Measurements from ENCODE around the gene C8A.

Gene C8A

DNA sequence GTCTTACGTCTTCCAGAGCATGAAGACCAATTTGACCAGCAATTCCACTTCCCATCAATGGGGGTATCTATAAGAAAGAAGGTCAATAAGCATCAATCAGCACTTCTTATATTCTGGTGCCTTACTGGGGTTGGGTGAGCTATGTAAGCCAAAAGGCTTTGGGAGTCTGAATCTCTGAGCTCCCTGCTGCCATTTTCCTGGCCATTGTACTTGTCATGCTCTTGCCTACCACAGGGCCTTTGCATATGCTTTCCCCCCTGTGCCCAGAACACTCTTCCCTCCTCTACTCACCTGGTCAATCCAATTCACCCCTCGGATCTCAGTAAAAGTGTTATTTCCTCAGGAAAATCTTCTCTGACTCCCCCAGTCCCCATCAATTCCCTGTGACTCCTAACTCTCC is 74.9 kb downstream of the C8A start:
- DNase-seq: no peak

DNA sequence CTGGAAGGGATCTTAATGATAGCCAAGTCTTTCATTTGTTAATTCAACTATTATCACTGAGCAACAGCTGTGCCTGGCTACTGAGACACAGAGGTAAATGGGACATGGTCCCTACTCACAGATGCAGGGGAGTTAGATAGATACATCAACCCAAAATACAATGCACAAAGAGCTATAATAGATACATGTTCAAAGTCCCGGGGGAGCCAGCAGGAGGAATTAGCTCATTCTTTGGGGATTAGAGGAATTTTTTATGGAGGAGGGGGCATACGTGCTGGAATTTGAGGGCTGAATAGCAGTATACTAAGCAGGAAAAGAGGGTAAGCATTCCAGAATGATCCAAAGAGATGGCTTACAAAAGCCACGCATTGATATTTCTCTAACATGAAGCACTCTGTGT is 76.6 kb downstream of the C8A start:
- DNase-seq: no peak

DNA sequence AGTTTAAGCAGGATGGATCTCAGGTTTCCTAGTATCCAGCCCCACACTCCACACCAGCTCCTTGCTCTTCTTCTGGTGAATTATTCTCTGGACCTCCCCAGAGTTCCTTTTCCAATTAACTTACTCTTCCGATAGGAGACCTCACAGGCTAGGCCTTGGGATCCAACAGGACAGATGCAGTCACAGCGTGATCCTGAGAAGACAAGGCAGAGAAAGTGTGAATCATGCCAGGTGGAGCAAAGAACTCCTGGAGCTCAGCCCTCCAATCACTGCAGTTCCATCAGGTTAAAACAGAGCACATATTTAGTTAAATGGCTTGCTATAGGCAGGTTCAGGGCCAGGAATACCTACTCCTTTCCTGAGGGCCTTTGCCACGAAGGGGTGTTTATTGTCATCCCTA is 77.1 kb downstream of the C8A start:
- DNase-seq: peak; percentile 47

DNA sequence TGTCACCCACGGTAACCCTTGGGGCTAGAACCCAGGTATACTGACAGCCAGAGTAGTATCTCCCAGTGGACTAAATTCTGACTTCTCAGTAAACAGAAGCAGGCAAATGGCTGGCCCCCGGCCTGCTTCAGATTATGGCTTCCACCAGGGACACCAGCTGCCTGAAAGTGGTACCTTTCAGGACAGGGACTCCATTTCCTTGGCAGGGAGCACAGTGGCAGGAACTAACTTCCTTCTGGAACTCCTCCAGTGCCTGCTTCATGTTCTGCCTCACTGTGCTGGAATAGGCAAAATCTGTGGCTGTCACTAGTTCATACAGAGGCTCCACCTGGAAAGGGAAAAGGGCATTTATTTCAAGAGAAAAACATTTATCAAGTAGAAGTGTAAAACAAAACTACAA is 78.6 kb downstream of the C8A start:
- DNase-seq: no peak

DNA sequence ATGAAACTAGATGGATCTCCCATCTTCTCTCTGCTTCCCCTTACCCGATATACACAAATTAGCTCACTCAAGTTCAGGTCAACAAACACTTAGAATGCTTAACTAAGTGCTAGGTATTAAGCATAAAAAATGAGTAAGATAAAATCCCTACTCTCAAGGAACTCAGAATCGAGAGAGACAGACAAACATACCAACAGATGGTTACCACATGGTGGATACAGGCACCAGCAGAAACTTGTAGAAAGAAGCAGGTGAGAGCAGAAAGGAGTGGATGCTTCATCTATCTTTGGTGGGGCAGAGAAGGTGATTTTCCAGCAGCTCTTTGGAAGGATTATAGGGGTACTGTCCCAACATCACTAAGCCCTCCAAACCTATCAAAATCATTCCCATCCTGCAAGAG is 79.0 kb downstream of the C8A start:
- DNase-seq: no peak

DNA sequence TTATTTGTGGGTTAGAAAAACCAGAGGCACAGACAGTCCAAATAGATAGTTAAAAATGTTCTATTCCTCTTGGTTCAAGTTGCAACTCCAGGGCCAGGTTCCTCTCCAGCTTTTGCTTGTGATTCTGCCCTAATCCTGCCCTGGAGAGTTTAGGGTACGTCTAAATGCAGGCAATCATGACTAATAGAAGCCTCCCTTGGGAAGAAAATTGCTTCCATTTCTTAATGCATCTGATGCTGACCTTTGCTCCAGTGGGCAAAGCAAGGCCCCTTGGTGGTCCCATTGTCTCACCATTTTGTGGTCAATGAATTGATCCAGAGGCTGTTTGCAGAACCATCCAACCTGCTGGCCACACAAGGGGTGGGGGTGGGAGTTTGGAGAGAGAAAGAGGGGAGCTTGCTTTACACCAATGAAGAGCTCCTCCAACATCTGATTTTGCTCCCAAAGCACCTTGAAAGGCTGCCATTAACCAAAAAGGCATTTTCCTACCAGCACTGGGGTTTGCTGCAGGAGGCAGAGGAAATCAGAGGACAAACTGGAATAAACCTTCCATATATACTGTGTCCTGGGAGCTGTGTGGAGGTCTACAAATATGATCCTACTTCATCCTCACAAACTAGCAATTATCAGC is 79.9 kb downstream of the C8A start:
- no peak for DNase-seq

DNA sequence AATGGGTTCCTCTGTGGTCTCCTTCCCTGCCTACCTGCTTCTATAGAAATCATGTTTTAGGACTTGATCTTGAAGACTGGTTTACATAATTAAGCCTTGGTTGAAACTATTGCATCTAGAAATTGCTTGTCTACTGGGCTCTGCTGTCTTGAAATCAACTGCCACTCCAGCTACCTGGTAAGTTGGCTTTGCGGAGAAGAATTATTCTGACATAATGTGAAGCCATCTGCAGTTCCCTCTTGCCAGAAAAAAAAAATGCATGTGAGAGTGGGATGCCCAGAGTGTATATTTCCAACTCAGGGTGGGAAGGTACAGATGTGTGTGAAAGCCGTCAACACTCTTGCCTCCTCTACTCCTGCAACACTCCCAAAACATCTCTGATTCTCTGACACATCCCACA is 84.0 kb downstream of the C8A start:
- no peak for DNase-seq

DNA sequence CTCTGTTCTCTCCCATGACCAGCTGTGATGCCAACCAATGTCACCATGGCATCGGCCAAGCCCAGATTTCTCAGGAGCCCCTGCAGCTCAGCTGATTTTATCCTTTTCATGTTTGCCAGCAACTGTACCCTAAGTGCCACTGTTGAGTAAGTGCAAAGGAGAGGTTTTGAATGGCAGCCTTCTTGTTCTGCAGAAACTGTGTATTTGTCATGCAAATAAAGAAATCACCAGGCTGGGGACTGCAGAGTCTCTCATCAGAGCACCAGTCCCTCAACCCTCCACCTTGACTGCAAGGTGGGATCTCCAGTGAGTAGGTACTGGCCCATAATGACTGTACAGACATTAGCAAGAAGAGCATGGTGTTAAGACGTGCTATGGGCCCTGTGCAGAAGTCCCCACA is 84.6 kb downstream of the C8A start:
- DNase-seq: no peak

DNA sequence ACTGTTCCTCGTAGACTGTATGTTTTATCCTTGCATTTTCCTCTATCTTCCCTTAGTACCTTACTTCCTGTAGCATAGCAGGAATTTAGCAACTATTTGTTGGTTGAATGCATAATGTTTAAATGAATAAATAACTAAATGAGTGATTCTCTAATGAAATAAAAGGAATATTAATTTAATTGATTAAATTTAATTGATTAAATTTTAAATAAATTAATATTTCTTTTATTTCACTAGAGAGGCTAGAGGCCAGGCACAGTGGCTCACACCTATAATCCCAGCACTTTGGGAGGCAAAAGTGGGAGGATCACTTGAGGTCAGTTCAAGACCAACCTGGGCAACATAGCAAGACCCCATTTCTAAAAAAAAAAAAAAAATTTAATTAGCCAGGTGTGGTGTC is 85.4 kb downstream of the C8A start:
- DNase-seq: no peak

DNA sequence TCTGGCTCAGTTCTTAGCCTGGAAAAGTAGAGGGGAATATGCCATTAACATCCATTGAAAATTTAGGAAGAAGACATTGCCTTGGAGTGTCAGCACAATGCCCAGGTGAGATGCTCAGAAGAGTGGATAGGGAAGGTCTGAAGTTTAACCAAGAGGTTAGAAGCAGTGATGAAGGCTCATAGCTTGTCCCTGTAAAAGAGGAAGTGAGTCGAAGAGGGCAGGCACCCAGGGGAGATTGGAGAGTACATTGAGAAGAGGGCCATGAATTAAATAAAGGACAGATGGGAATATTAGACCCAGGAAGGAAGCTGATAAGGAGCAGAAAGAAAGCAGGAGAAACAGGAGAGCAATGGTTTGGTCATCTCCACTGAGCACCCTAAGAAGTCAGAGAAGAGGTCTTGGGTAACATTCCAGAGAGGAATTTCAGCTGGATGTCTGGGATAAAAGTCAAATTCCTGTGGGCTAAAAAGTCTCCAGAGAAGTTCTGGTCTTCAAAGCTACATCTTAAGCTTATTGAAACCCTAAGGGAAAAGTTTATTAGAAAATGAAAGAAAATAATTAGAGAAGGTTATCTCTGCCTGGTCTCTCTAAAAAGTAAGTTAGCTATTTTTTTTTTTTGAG is 93.9 kb downstream of the C8A start:
- DNase-seq: no peak

DNA sequence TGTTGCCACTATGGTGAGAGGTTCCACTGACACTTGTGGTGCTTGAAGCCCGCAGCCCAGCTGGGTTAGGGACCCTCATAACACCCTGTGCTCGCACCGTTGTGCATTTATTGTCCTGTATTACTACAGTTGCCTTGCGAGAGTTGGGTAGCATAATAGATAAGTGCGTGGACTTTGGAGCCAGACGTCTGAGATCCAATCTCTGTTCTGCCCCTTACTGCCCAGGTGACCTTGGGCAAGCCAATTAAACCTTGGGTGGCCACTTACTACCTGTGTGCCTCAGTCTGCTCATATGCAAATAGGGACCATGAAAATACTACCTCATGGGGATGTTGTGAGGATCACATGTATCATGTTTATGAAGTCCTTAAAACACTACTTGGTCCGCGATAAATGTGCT is 97.9 kb downstream of the C8A start:
- no peak for DNase-seq

DNA sequence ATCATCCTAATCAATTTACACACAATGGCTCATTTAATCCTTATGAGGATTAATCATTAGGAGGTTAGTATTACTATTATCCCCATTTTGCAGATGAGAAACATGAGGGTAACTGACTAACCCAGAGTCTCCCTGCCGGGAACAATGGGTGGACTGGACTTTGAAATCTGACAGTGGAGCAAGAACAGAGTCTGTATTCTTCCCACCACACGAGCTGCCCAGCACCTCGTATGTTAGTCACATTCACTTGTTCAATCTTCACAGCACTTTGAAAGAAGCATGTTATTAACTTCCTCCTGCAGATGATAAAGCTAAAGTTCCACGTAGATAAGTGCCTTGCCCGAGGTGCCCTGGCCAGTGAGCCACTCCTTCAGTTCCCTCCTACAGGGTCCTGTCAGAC is 98.8 kb downstream of the C8A start:
- no peak for DNase-seq

DNA sequence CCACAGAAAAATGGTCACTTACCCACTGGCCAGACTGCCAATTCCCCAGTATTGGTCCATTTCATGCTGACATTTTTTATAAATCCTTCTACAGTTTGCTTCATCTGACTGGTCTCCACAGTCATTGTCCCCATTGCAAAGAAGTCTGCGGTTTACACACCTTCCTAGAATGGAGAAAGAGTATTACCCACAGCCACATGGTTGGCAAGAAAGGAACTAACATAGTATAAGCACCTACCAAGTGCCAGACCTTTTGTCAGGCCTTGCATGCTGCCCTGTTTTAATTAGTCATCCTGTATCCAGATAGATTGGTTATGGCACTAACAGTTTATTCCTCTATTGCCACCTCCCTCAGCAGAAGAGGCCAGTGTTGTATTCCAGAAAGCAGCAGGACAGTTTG is 100.1 kb downstream of the C8A start:
- no peak for DNase-seq

DNA sequence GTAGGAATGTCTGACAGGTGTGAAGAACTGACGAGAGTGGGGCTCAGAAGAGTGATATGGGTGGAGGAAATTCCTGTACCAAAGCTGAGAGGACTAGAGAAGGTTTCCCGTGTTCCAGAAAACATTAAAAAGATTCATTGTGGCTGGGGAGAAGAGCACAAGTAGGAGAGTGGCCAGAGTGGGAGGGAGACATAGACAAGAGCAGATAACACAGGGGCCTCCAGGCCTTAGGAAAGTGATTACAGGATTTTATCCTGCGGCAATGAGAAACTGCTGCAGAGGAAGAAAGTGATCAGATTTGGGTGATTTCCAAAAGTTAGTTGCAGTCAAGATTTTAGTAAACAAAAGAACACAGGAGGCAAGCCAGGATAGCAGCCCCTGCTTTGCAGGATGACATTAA is 103.3 kb downstream of the C8A start:
- DNase-seq: no peak

DNA sequence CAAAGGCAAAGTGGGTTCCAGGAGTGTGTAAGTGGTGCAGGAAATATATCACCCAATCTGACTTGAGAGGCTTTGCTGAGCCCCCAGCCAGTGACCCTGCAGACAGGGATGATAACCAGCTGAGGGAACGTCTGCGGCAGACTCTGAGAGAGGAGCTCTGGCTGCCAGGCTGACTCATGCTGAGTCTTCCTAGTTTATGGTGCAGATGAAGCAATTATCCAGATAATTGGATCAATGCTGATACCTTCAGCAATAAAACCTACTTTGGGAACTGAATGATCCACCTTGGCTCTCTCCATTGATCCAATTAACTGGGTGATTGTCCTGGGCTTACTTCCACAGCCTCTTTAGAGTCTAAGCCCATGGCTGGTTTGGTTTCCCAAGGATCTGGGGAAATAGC is 103.9 kb downstream of the C8A start:
- no peak for DNase-seq

DNA sequence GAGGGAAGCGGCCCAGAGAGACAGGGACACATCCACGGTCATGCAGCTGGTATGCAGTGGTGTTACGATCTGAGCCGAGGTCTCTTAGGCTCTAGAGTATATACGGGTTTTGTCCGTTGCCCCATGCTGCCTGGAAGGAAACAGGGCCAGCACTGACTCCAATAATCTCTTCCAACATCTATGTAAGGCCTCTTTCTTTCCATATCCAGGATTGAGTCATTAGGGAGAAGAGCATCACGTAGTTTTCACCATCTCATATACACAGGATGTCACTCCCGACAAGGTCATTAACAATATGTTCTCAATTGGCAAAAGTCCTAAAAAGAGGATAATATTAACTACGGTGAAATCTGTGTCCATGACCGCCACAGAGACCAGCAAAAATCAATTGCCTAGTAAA is 106.8 kb downstream of the C8A start:
- DNase-seq: no peak

DNA sequence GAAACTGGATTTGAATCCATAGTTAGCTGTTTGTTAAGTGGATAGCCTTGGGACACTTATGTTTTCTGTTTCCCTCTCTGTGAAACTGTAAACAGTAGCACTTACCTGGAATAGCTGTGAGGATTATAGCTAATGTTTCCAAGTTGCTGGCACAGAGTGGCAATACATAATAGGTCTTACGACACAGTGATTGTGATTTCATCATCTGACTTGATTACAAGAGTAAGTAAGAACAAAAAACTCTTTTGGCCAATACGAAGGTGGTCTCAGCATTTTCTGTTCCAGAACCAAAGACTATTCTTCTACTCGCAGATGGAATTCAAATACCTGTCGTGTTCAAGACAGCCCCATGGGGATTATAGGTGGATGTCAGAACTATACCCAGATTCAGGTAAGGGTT is 109.1 kb downstream of the C8A start:
- no peak for DNase-seq

DNA sequence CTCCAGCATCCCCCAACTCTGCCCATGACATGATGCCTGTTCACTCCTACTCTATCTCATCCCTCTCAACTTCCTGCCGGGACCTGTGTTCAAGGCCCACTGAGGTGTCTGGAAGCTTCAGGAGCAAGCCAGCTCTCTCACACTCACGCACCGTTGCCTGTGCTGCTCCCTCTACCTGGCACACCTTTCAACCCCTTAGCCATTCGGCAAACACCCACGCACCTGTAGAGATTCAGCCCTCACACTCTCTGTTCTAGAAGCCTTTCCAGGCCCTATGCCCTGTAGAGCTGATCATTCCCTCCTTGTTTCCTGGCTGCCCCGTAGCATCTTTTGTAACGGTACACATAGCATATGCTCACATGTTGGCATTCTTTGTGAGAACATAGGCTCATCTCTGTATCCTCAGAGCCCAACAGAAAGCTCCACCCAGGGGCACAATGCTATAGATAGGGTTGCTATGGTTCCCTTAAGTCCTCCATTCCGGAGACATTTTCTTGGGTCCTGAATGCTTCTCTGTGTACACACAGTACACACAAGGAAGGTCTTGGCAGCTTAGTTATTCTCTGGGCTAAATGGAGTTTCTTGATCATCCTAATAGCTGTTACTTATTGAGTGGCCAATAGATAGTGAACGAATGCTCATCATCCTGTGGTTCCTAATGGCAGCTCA is 109.9 kb downstream of the C8A start:
- no peak for DNase-seq

DNA sequence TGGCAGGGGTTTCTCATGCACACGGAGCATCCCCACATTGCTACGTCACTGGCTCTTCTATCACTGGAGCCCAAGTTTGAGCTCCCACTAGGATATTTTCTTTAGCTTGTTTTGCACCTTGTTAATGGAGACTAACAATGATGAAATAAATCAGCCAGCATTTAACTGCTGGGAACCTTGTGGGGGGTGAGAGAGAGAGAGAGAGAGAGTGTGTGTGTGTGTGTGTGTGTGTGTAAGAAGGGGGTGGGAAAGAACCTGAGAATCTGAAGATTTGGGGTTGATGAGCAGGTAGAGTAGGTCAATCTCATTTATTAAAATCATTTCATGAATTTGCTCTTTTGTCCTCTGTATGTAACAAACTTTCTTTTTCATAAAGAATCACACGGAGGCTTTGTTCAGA is 110.6 kb downstream of the C8A start:
- DNase-seq: no peak

DNA sequence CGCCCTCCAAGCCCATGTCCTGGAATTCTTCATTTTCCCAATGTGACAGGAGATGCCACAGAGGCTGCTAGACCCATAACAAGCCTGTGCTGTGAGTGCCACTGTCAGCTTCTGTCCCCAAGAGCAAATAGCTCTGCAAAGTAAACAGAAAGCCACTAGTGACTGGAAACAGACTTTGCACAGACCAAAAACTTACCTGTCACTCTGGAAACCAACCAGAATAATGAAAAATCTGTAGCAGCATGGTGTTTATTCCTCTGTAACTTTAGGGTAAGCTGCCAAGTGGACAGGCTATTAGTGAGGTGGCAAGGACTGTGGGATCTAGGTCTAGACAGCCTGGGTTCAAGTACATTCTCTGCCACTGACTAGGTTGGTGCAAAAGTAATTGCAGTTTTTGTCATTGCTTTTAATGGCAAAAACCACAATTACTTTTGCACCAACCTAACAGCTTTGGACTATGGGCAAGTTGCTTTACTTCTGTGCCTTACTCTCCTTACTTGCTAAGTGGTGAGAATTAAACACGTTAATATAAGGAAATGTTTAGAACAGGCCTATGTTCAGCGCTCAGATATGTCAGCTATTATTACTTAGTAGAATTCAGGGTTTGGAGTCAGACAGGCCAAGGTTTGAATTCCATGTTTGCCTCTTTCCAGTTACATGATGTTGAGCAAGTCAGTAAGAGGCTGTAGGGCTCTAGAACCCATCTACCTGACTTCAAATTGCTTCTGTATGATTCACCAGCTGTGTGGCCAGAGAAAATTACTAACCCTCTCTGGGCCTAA is 111.5 kb downstream of the C8A start, which contains the start of gene C8B:
C8B (minus strand) TSS at position 100 of the 782 bp plus-strand sequence; CDS start at position 33, 67 bp downstream.
- no peak for DNase-seq

DNA sequence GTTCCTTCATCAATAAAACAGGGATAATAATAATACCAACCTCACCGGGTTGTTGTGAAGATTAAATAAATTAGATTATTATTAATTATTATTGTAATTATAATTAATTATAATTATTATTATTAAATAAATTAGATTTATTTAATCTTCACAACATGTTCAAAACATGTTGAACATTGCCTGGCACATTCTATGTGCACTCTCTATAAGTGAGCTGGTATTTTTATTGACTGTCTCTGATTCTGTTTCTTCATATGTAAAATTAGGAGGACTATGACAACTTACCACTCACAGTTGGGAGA is 112.1 kb downstream of the C8A start:
- DNase-seq: no peak

DNA sequence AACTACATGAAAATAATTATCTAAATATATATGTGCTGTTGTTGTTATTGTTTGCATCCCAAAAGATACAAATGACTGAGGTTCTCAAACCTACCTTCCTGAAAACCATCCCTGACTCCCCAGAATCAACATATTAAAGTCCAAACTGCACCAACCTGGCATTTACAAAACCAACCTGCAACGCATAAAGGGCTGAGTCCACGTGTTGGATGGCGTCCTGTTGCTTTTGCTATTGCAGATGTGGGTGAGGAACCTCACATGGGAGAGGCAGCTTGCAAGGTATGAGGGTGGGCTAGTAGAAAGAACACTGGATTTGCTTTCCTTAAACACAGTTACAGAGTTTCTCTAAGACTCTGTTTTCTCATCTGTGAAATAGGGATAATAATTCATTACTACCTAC is 112.8 kb downstream of the C8A start:
- DNase-seq: no peak

All from NCI-H446 treated with DMSO at 0.1 percent for 48 hours (cell line).